Lower leg skin (tissue), 3 donors: ENCODE measurements around the gene USP31.

Experiments
- POLR2A ChIP-seq, 2 donors: fragments of 450-650 bp; IDR thresholded peaks; one replicate each; pipeline ENCODE4 v1.6.1; 2016 to 2017; ENCODE audit warnings: antibody characterized with exemption in 2 of 2, mild to moderate bottlenecking in 1 of 2, moderate library complexity in 1 of 2
- TF ChIP-seq, protein P1 (sequence below), 3 donors: fragments of 450-650 bp; IDR thresholded peaks; one replicate each; pipeline ENCODE4 v1.5.1; 2016; ENCODE audit warnings: antibody characterized with exemption in 3 of 3, mild to moderate bottlenecking in 3 of 3, moderate library complexity in 2 of 3

DNA sequence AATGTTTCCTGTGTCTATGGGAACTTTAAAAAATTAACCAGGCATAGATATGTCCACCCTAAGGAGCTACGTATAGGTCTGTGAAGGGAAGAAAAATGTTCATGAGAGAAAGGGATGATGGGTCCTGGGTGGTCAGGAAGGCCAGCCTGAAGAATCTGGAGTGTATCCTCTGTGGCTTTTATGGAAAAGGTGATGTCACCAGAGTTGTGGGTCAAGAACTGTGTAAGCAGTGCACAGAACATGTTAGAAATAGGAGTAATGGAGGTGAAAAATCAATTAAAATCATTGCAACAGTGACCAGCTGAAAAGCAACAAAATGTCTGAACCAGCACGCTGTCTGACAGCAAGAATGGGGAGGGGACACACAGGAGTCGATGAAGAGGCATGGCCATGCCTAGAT, 68.5 kb downstream of the USP31 start:
- TF ChIP-seq, protein P1, sequence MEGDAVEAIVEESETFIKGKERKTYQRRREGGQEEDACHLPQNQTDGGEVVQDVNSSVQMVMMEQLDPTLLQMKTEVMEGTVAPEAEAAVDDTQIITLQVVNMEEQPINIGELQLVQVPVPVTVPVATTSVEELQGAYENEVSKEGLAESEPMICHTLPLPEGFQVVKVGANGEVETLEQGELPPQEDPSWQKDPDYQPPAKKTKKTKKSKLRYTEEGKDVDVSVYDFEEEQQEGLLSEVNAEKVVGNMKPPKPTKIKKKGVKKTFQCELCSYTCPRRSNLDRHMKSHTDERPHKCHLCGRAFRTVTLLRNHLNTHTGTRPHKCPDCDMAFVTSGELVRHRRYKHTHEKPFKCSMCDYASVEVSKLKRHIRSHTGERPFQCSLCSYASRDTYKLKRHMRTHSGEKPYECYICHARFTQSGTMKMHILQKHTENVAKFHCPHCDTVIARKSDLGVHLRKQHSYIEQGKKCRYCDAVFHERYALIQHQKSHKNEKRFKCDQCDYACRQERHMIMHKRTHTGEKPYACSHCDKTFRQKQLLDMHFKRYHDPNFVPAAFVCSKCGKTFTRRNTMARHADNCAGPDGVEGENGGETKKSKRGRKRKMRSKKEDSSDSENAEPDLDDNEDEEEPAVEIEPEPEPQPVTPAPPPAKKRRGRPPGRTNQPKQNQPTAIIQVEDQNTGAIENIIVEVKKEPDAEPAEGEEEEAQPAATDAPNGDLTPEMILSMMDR (IDR thresholded peaks at IDR 0.05): no peak
- no peak for TF ChIP-seq POLR2A (IDR thresholded peaks at IDR 0.05)
